Cortex of kidney (tissue), 1 donor: ENCODE data around the gene SPI1.

Source experiments
- DNase-seq: peaks from one replicate; lab custom pipeline; 2025; lab: John Stamatoyannopoulos, UW

Gene SPI1

DNA sequence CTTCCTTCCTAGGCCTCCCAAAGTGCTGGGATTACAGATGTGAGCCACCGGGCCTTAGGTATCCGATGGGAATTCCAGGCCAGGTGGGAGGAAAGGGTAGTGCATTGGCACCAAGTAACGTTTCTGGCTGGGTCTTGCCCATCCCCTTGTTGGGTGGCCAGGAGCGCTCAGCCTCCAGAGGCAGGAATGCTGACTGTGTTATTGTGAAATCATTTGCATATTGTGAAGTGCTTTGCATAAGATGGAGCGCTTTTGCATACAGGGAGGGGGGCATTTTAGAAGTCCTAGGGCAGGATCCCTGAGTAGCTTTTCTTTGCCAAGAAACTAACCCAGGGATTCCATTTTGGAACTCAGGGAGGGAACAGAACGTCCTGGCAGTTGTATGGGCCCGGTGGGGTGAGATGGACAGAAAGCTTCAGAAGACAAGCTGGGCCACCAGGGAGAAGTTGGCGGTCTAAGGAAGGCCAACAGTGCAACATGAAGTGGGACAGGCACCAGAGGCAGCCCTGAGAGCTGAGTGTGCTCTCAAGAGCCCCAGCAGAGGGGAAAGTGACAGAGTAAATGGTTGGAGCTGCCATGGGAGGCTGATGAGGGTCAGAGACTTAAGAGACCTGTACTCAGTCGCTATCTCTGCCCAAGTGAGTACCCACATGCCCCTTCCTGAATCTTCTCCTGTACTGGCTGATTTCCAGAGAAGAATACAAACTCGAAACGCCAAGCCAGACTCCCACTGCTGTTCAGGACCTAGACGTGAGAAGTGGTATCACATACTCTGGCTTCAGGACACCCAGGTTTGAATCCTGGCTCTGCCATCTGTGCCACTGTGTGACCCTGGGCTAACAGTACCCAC, 28.8 kb upstream of the SPI1 start:
- DNase-seq, result no peak

DNA sequence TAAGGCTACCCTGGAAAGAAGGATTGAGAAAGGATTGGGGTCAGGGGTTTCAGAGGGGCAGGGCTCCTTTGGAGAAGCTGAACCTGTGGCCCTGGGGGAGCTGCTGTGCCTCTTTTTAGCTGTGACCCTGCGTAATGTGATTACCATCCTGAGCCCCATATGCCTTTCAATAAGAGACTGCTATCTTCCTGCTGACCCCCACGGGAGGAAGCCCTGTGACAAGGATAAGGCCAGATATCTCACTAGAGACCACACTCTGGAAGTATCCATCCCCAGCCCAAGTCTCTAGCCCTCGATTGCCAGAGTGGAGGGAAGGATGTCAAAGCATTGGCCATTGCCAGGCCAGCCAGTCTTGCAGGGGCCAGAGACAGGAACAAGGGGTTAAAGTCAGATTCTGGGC, 25.2 kb upstream of the SPI1 start:
- DNase-seq, result no peak

DNA sequence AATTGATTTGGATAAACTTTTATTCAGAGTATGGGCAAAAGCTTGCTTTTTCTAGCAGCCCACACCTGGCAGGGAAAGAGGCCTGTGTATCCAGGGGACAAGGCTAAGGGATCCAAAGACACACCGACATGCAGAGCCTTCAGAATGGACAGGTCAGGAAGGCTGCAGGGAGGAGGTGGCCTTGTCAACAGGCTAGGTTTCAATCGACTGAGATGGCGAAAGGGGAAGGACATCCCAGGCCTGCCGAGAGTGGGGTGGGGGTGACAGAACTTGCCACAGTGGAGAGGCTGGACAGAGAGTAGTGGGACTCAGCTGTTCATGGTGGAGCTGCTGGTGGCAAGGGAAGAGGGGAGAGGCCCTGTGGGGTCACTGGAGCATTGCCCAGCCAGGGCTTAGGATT, 24.8 kb upstream of the SPI1 start:
- DNase-seq, result no peak

DNA sequence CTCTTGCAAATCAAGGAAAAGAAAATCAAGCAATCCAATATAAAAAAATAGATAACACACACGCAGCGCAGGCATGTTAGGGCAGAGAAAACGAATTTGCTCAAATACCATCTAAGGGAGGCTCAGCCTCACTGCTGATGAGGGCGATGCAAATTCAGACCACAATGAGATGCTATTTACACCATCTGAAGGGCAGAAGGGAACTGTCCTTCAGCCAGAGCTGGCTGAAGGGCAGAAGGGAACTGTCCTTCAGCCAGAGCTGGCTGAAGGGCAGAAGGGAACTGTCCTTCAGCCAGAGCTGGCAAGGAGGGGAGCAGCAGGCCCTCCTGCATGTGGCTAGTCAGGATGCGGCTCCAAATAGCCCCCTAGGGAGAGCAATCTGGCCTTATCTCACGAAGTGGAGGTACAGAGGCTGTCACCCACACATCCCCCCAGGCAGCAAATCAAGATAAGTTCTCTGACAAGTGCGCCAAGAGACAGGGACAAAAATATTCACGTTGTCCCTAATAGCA, 22.5 kb upstream of the SPI1 start:
- no peak for DNase-seq

DNA sequence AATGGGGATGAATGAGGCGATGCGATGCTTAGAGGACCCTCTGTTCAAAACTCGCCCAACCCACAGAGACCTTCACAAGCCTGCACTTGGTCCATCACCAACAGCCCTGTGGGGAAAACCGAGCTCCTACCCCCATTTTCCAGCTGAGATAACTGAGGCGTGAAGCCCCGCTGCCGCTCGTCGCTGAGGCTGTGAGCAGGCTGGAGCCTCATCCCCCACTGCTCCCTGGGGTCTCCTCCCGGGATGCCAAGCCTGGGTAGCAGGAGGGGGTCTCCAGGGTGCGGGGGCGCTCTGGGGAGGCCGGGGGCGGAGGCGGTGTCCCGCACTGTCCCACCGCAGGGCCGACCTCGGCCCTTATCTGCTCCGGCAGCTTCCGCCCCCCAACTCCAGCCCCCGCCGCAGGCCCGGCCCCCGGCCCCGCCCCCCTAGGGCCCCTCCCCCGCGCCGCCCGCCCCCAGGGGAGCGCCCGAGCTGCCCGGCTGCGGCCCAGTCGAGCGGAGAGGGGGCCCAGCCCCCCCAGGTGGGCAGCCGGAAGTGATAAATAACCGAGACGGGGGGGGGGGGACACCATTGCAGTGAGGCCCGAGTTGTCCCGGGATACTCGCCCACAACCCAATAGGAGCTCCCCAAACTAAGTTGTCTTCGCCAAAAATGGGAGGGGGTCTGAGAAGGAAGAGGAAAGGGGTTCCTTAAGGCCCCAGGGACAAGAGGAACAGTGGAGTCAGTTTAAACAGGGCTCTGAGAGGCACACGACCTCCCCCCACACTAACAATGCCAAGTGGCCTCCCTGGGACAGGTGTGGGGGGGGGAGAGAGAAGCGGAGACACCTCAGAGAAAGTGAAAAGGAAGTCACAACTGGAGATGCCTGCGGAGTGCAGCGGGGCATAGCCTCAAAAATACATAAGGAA, 21.8 kb upstream of the SPI1 start:
- DNase-seq, result no peak

DNA sequence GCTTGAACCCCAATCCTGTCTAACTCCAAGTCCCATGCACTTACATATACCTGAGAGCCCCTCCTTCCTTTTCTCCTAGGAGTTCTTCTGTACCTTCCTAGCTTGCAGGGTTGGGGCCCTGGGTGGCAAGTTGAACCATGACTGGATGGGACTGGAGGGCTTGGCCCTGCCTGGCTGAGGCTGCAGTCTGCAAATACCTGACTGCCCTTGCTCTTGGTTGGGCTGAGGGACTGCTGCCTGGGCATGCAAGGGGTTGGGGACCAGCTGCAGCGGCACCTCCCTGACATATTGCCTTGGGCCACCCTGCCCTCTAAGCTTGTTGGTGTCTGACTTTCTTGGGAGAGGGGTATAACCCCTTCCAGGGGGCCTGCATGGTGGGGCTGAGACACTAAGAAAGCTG, 20.2 kb upstream of the SPI1 start:
- no peak for DNase-seq

DNA sequence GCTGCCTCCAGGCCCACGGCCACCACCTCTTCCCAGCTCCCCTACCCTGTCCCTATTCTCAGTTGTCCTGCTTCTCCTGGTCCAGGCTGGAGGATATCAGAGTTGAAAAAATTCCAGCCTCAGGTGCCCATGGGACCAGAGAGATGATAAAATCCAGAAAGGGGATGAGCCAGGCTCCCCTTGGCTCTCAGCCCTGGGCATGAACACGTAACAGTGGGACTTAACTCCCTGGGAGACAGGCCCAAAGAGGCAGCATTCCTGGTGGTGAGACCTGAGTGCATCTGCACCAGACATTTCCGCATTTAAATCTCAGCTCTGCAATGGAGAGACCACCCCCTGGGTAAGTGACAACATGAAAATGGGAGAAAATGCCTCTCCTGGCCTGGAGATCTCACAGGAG, 19.7 kb upstream of the SPI1 start:
- no peak for DNase-seq

DNA sequence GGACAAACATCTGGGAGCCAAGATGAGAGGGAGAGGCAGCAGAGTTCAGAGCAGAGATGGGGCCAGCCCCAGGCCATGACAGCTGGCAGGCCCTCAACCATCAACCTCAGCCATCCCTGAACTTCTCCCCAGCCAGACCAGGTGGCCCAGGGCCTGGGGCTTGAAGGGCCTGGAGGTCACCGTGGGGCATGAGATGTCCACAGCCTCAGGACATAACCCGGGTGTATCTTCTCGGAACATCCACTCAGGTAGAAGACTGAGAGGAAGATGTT, 17.6 kb upstream of the SPI1 start:
- DNase-seq, result no peak

DNA sequence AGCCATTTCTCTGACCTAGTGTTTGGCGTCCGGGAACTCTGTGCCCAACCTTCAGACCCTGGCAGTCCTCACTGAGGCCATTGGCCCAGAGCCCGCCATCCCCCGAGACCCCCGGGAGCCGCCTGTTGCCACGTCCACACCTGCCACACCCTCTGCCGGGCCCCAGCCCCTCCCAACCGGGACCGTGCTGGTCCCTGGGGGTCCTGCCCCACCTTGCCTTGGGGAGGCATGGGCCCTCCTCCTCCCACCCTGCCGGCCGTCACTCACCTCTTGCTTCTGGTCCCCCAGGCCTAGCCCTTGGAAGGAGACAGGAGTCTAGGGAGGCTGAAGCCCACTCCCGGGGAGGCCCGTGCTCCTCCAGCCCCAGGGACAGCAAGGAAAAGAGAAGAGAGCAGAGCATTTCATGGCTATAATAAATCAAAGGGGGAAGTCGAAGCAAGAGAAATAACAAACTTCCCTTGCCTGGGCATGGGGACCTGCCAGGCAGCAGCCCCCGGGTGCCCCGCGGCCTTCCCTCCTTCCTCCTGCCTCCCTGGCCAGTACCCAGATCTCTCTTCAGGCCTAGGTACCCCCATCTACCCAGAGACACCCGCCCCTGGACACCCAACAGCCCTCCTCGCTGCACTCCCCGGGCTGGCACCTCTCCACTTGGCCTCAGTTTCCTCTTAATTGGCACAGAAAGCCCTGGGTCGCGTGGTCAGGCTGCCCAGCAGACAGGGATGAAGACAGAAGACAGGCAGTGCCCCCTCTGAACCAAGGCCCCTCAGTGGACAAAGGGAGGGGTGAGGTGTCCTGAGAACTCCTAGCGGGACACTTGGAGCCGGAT, 17.1 kb upstream of the SPI1 start:
- DNase-seq, result no peak

DNA sequence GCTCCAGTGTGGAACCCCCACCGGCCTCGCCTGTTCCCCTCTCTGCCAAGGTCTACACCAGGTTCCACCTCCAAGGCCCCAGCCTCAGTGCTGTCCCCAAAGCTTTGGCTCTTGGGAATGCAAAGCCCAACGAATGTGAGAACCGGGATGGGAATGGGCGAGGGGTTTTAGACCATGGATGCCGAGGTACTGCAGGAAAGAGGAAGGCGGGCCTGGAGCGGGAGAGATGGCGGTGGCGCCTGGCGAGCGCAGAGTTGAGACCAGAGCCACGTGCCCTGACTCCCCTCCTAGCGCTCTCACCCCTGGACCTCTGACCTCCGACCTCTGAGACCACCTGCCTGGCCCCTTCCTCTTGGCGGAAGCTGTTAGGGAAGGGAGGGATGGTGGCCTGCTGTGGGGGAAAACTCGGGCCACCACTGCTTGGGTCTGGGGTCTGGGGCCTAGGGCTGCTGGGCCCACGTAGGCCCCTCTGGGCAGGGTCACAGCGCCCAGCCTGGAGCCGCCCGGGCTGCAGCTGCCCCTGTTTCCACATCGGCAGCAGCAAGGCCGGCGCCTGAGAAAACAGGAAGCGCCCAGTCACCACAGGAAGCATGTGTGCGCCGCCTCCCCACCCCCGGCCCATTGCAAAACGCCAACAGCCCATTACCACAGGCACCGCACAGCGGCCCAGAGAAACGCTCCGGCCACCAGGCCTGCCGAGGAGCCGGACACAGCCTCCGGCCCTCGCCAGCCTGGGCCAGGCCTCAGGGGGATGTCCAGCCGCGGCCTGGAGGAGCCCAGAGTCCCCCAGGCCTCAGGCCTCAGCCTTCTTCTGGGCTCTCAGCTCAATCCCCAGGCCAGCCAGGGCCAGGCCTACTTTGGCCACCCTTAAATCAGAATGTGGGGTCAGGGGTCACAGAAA, 16.2 kb upstream of the SPI1 start:
- no peak for DNase-seq

DNA sequence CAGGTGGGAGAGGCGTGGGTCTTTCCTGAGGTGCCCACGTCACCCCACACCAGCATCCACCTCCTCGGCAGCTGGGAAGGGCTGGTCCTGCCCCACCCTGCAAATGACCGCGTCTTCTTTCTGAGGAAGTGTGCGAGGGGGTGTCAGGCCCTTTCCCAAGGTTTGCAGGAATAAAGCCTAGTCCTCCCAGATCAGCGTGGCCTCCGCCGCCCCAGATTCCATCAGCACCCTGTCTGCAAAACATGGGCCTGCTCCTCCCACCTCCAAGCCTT, 15.6 kb upstream of the SPI1 start:
- no peak for DNase-seq

DNA sequence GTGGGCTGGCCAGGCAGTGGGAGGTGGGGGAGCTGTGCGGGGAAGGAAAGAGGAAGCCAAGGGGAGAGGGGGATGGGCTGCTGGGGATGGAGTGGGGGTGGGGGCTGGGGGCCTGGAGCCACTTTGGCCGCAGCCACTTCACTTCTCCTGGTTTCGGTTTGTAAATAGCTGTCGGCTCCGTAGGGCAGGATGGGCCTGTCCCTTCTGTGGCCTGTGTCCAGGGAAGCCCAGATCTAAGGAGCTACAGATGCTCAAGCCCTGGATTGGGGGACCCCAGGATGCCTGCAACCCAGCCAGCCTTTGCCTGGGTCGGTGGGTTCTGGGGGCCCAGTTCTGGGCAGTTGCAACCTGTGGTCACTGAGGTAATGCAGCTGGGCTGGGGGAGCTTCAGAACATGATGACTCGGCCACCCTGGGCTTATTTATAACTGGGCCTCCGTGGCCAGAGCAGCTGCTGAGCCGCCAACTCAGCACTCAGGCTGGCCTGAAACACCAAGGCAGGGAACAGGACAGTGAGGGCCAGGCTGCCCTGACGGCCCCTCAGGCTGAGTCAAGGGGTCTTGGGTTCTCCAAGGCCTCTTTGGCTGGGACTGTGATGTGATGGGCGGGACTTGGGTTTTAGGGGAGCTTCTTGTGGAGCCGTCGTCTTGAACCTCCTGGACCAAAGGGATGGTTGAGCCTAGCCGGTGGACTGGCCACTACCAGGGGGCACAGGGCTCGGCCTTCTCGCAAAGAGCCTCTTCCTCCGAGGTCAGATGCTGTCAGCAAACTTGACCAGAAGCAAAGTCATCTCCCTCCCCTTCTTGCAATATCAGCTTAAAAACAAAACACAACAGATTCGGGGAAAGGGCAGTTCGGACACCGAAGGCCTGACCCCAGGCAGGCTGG, 15.1 kb upstream of the SPI1 start:
- no peak for DNase-seq

DNA sequence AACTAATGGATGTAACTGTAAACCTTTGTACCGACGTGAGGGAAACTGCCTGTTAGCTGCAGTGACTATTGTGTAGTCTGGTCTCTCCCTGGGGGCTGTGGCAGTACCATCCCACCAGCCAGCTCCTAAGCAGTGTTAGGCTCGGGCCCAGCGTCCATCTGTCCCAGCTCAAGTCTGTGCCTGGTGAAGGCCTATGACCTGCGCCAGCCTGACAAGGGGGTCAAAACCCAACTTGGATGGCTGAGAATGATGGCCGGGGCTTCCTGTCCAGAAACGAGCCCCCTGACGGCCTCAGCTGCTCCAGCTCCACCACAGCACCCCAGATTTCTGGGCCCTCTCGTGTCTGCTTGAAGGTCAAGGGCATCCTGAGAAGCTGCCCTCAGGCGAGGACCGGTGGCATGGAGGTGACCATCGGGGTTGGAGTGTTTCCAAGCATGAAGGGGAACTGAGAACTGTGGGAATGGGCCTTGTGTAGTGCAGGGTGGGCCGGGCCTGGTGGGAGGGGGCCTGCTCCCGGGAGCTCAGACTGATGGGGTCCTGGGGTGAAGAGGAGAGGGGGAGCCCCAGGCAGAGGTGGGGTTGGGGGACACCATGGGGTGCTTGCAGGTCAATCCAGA, 14.3 kb upstream of the SPI1 start:
- no peak for DNase-seq

DNA sequence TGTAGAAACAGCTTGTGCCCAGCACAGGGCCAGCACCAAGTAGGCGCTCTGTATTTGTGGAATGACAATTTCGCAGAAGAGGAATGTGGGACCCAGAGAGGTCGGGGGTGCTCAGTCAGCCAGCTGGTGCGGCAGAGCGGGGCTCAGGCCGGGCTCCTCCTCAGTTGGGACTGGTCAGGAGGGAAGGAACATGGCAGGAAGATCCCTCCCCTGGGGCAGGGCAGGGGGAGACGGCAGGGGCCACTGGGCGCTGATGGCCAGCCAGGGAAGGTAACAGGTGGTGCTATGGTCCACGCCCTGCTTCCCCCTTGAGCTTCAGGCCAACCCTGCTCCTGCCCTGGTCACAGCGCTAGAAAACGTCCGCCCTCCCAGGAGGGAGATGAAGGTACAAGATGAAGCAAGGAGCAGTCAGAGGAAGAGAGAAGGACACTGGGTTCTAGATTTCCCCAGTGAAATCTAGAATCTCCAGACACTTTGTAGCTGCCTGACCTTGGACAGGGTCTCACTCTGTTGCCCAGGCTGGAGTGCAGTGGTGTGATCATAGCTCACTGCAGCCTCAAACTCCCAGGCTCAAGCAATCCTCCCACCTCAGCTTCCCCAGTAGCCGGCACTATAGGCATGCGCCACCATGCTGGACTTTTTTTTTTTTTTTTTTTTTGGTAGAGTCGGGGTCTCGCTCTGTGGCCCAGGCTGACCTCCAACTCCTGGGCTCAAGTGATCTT, 13.5 kb upstream of the SPI1 start:
- DNase-seq, result no peak

DNA sequence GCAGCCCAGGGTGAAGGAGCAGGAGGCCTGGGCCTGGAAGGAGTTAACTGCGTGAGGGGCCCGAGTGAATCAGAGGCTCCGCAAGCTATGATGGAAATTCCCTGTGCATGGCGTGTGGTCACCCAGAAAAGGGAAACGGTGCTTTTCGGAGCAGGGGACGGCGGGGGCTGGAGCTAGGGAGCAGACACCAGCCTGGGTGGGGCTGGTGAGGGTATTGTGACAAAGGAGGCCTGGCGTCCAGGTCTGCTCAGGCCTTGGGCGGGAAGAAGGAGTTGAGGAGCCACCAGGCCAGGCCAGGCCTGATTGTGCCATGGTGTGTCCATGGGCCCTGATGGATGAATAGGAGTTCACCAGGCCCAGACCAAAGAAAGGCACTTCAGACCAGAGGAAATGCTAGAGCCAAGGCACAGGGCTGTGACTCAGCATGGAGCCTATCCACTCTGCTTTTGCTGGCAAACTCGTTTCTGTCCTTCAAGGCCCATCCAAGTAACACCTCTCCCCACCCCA, 12.8 kb upstream of the SPI1 start:
- no peak for DNase-seq

DNA sequence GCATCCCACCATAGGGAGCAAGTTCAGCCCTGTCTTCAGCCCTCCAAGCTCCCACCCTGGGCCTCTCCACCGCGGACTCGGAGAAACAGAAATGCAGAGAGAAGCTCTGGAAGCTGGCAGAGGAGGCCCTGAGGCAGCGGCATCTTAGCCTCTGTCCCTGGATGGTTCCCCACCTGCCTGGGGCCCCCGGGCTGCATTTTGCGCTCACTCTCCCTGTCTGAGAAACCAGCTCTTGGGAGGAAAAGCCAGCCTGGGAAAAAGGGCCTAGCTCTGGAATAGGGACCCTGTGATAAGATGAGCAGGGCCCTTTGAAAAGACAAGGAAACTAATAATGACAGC, 12.0 kb upstream of the SPI1 start:
- DNase-seq, result no peak

DNA sequence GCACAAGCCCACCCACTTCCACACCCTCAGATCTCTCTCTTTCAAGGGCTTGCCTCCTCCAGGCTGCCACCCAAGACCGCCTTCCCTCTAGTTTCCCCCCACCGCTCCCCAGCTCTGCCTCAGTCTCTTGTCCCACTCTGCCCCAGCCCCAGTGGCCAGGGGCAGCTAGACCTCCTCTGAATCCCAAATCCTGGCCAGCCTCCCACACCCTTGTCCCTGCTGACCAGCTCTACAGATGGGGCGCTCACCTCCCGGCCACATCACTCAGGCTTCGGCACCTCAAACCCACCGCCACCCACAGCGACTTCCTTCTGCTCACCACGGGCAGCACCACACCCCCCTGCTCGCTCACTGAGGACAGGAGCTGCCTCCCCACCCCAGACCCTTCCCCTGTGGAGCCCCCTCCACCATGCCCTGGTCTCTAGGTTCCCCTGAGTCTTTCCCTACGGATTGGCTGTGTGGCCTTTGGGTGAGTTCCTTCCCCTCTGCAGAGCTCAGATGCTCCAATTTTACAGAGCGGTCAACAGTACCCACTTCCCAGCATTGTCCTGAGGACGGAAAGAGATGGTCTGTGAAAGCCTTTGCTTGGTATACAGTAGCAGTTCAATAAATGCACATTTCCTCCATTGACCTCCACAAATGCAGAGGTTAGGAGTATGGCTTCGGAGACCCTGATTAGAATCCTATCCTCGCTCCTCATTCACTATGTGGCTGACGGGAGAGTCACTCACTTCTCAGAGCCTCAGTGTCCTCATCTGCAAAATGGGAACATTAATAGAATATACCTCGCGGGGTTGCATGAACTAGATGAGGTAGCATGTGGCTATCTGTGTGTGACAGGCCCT, 11.5 kb upstream of the SPI1 start:
- DNase-seq, result no peak
